B cell (primary cell): Measurements from ENCODE around the gene PTPRN2. TPM values are rescaled to one million over a fixed set of nuclear protein-coding genes. Genes with fewer than 3 reads are reported as not detected.

Experiments
- ATAC-seq: fragments of 200-7000 bp; cut with Tn5 transposase; one replicate; pipeline ENCODE4 v1.10.0; 2021; ENCODE audit warnings: low read depth, mild to moderate bottlenecking, moderate number of reproducible peaks, moderate library complexity
- CTCF ChIA-PET: fragments of 350-600 bp; sonication (Branson Sonifier 250); formaldehyde crosslinking; loops from one replicate; lab custom pipeline; 2021; ENCODE audit warnings: antibody characterized with exemption, inconsistent platforms; lab: Charles Lee
- POLR2A ChIA-PET: fragments of 350-600 bp; sonication (Branson Sonifier 250); formaldehyde crosslinking; loops from one replicate; lab custom pipeline; 2021; ENCODE audit warnings: antibody characterized with exemption; lab: Charles Lee
- DNase-seq: peaks from one replicate; pipeline ENCODE4 v3.0.0; 2013
- H2AFZ ChIP-seq: 2 replicates; pipeline ENCODE4 v1.6.1; 2012; ENCODE audit warnings: mild to moderate bottlenecking, low read depth, low read length; ENCODE audit not compliant: insufficient read depth, poor library complexity, severe bottlenecking
- H3K27ac ChIP-seq, 2 donors: 1 replicate in 1 of 2; 2 replicates in 1 of 2; pipeline ENCODE4 v1.5.1; 2012 to 2013; ENCODE audit warnings: low read length in 2 of 2, mild to moderate bottlenecking in 2 of 2, moderate library complexity in 1 of 2
- H3K27me3 ChIP-seq, 4 experiments: fragments of 200-600 bp in 1 of 4; sonication (generic) in 1 of 4; replicated peaks in 1 of 4; 1 replicate in 2 of 4; 2 replicates in 2 of 4; pipeline versions ENCODE4 v1.6.1 to v1.7.0; 2013 to 2016; ENCODE audit warnings: low read length in 3 of 4, mild to moderate bottlenecking in 2 of 4, mixed read lengths in 1 of 4, moderate library complexity in 1 of 4; ENCODE audit not compliant: insufficient read depth in 4 of 4, control insufficient read depth in 3 of 4; ENCODE audit errors: control extremely low read depth in 1 of 4
- H3K36me3 ChIP-seq, 2 experiments: replicated peaks in 1 of 2; 1 replicate in 1 of 2; 2 replicates in 1 of 2; pipeline versions ENCODE4 v1.6.1 to v1.7.1; 2013; ENCODE audit warnings: low read length in 1 of 2; ENCODE audit not compliant: insufficient read depth in 2 of 2, control insufficient read depth in 1 of 2; ENCODE audit errors: control extremely low read depth in 1 of 2, extremely low read depth in 1 of 2
- H3K4me1 ChIP-seq, 2 donors: fragments of 200-600 bp in 1 of 2; sonication (generic) in 1 of 2; 1 replicate in 1 of 2; 2 replicates in 1 of 2; pipeline versions ENCODE4 v1.5.1 to v1.6.1; 2013 to 2017; ENCODE audit warnings: low read length in 2 of 2; ENCODE audit not compliant: control insufficient read depth in 2 of 2, insufficient read depth in 2 of 2
- H3K4me2 ChIP-seq: replicated peaks from 2 replicates; pipeline ENCODE3; 2012; ENCODE audit warnings: mild to moderate bottlenecking, low read depth, low read length; ENCODE audit not compliant: poor library complexity, severe bottlenecking
- H3K4me3 ChIP-seq, 5 experiments: fragments of 200-600 bp in 1 of 5; sonication (generic) in 1 of 5; 1 replicate in 3 of 5; 2 replicates in 2 of 5; pipeline versions ENCODE4 v1.5.1 to v1.7.0; 2011 to 2016; ENCODE audit warnings: low read length in 4 of 5, mild to moderate bottlenecking in 4 of 5, low read depth in 2 of 5, control low read depth in 1 of 5, moderate library complexity in 1 of 5; ENCODE audit not compliant: insufficient read depth in 1 of 5; ENCODE audit errors: control extremely low read depth in 1 of 5, extremely low read depth in 1 of 5
- H3K79me2 ChIP-seq: fragments of 200-600 bp; sonication (generic); one replicate; pipeline ENCODE4 v1.6.0; 2016; ENCODE audit warnings: low read length; ENCODE audit not compliant: control insufficient read depth, insufficient read depth
- H3K9ac ChIP-seq: fragments of 200-600 bp; sonication (generic); 2 replicates; pipeline ENCODE4 v1.6.1; 2017; ENCODE audit warnings: mild to moderate bottlenecking, low read length, moderate library complexity
- H3K9me3 ChIP-seq, 3 donors: one replicate each; pipeline versions ENCODE4 v1.6.1 to v1.7.1; 2013; ENCODE audit warnings: low read length in 2 of 3; ENCODE audit not compliant: control insufficient read depth in 2 of 3, insufficient read depth in 1 of 3; ENCODE audit errors: control extremely low read depth in 1 of 3
- H4K20me1 ChIP-seq: 2 replicates; pipeline ENCODE4 v1.6.0; 2012; ENCODE audit warnings: mild to moderate bottlenecking, low read length; ENCODE audit not compliant: insufficient read depth, control insufficient read depth, poor library complexity, severe bottlenecking
- H3K27ac Mint-ChIP-seq: one replicate; pipeline ENCODE4 v1.8.0; 2021; ENCODE audit warnings: mixed read lengths
- H3K27me3 Mint-ChIP-seq: one replicate; pipeline ENCODE4 v1.8.0; 2021; ENCODE audit warnings: mixed read lengths
- H3K4me1 Mint-ChIP-seq: one replicate; pipeline ENCODE4 v1.8.0; 2021; ENCODE audit warnings: mixed read lengths
- H3K4me3 Mint-ChIP-seq: one replicate; pipeline ENCODE4 v1.8.0; 2021; ENCODE audit warnings: mixed read lengths
- H3K9me3 Mint-ChIP-seq: one replicate; pipeline ENCODE4 v1.8.0; 2022; ENCODE audit warnings: mixed read lengths; ENCODE audit not compliant: insufficient read depth
- EZH2 ChIP-seq: IDR thresholded peaks from 2 replicates; pipeline ENCODE4 v1.6.1; 2012; ENCODE audit warnings: borderline replicate concordance, low read depth, mild to moderate bottlenecking, moderate library complexity, low read length; ENCODE audit not compliant: insufficient read depth, poor library complexity, severe bottlenecking
- WGBS: methylation state at CpG from one replicate; pipeline ENCODE4 v1.1.5; 2013; ENCODE audit warnings: missing lambda C conversion rate; ENCODE audit not compliant: insufficient coverage; 5-methylcytosine and 5-hydroxymethylcytosine counted together
- intact Hi-C: fragments of 100-400 bp; cut with micrococcal nuclease; formaldehyde crosslinking; loops from one replicate; pipeline ENCODE4 v1.10.0; 2022
- polyA plus RNA-seq: library from polyadenylated mRNA; depleted of rRNA; stranded (reverse); fragments of >200 nt; gene quantifications from 2 replicates; pipeline ENCODE4 v1.2.3, GENCODE V29; 2012
- total RNA-seq, 2 donors: library from RNA; stranded (reverse); fragments of 120-200 nt in 1 of 2; gene quantifications; 1 replicate in 1 of 2; 2 replicates in 1 of 2; pipeline versions ENCODE4 v1.2.3 to v1.2.4, GENCODE V29; 2013 to 2022
- TF ChIP-seq, protein P1 (sequence below): fragments of 200-600 bp; IDR thresholded peaks from one replicate; pipeline ENCODE4 v1.8.0; 2022; ENCODE audit warnings: antibody characterized with exemption, mild to moderate bottlenecking

PTPRN2 gene
- total and polyA plus RNA-seq, 2 donors (not counting 1 experiment from before 2014, with no cell fraction given), result 2.0 to 5.0 TPM

DNA sequence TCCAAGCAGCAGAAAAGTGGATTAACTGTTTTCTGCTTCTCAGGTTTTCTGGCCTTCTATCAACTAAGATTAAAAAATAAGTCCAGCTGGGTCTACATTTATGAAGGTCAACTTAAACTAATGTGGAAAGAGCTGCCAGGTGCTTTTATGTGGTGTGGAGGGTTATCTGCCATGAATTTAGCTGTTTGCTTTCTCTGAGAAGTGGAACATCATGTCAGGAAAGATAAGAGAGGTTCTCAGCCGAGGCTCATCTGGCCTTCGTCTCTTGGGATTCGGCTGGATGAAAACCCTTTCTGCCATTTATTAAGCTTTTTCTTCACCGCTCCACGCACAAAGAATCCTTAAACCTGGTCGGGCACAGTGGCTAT, 5.5 kb downstream of the PTPRN2 start:
- Mint-ChIP-seq H3K4me1 (peaks cover 17% of the 10 kb centered on the region), H3K27ac (no peak overlapping the region), H3K27me3 (peaks cover 37% of the 10 kb centered on the region), H3K9me3 (peaks cover 10% of the 10 kb centered on the region), H3K4me3 (no peak overlapping the region)
- Histone ChIP-seq H3K4me1 (peaks cover 13 to 21% of the 10 kb centered on the region in 2 donors), H3K9me3 (peaks cover 0 to 18% (median 16%) of the 10 kb centered on the region in 3 donors), H3K27me3 (peaks cover 0 to 39% (median 26%) of the 10 kb centered on the region in 4 experiments), H4K20me1 (no peaks in the 10 kb centered on the region), H2AFZ (no peak overlapping the region), H3K36me3 (no peaks in the 10 kb centered on the region), H3K79me2 (no peaks in the 10 kb centered on the region), H3K9ac (no peak overlapping the region), H3K4me2 (no peak overlapping the region), H3K4me3 (no peak overlapping the region), H3K27ac (no peak overlapping the region)
- intact Hi-C loops, result no loop called here
- ATAC-seq (no peak), DNase-seq (no peak)
- ChIA-PET POLR2A (no interaction called here), CTCF (no interaction called here)
- WGBS, result 96% methylated on average over 6 of the region's 6 CpGs
- TF ChIP-seq, protein P1, sequence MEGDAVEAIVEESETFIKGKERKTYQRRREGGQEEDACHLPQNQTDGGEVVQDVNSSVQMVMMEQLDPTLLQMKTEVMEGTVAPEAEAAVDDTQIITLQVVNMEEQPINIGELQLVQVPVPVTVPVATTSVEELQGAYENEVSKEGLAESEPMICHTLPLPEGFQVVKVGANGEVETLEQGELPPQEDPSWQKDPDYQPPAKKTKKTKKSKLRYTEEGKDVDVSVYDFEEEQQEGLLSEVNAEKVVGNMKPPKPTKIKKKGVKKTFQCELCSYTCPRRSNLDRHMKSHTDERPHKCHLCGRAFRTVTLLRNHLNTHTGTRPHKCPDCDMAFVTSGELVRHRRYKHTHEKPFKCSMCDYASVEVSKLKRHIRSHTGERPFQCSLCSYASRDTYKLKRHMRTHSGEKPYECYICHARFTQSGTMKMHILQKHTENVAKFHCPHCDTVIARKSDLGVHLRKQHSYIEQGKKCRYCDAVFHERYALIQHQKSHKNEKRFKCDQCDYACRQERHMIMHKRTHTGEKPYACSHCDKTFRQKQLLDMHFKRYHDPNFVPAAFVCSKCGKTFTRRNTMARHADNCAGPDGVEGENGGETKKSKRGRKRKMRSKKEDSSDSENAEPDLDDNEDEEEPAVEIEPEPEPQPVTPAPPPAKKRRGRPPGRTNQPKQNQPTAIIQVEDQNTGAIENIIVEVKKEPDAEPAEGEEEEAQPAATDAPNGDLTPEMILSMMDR, result no peak
- no peak for TF ChIP-seq EZH2

DNA sequence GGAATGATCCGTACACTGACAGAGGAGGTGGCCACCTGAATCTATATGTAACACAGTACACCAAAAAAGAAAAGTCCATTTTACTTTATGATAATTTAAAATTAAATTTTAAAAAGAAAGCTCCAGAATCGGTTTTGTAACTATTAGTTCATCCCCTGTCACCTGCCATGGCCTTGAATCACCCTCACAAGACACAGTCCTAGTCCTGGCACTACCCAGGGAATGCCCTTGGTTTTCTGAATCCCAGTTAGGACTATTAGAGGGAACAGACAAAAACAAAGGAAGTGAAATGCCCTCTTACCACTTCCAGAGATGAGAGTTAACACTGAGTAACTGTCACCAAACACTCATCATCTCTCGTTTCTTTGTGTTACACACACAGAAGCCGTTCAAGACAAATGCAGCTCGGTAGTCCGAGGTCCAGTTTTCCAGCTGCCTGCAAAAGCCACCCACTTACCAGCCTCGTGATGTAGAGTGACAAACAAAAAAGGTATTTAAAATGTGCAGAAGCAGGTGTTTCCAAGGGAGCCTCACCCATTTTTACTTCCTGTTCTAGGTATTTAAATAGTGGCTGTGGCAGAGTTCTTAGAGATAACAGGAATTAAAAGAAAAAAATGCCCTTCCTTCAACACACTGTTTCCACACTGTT, 6.1 kb downstream of the PTPRN2 start:
- peaks cover 10% of the 10 kb centered on the region for H3K9me3 Mint-ChIP-seq
- no peak overlapping the region for H3K4me2 ChIP-seq
- TF ChIP-seq, protein P1, result no peak
- TF ChIP-seq EZH2, result no peak

More for the DNA sequence above, 6.1 kb downstream of the PTPRN2 start:
- Histone ChIP-seq H3K36me3 (no peaks in the 10 kb centered on the region), H3K4me3 (no peak overlapping the region), H3K79me2 (no peaks in the 10 kb centered on the region), H2AFZ (no peak overlapping the region), H3K9me3 (peaks cover 0 to 18% (median 16%) of the 10 kb centered on the region in 3 donors), H3K27me3 (peaks cover 0 to 37% (median 26%) of the 10 kb centered on the region in 4 experiments), H4K20me1 (no peaks in the 10 kb centered on the region), H3K4me1 (peaks cover 10 to 20% of the 10 kb centered on the region in 2 donors), H3K9ac (no peak overlapping the region), H3K27ac (no peak overlapping the region)
- CTCF ChIA-PET, result no interaction called here
- H3K27me3 Mint-ChIP-seq, result peaks cover 37% of the 10 kb centered on the region
- 100% methylated on average over 1 of the region's 7 CpGs for WGBS
- H3K27ac Mint-ChIP-seq, result peak overlapping the region; percentile 16
- ATAC-seq (no peak), DNase-seq (no peak)
- POLR2A ChIA-PET, result no interaction called here
- peaks cover 17% of the 10 kb centered on the region for H3K4me1 Mint-ChIP-seq
- no peak overlapping the region for H3K4me3 Mint-ChIP-seq
- intact Hi-C loops, result no loop called here
